Hepatocyte (in vitro differentiated cells): ENCODE data around the gene CTNNA1. TPM values are rescaled to one million over a fixed set of nuclear protein-coding genes. Genes with fewer than 3 reads are reported as not detected.

ENCODE experiments used
- DNase-seq: peaks from one replicate; pipeline ENCODE4 v3.0.0-alpha.2; 2016; ENCODE audit warnings: low spot score
- H2AFZ ChIP-seq: fragments of 200-600 bp; sonication (generic); 2 replicates; pipeline ENCODE4 v1.6.0; 2016; ENCODE audit warnings: antibody characterized with exemption, mild to moderate bottlenecking
- H3K27ac ChIP-seq: fragments of 200-600 bp; sonication (generic); 2 replicates; pipeline ENCODE4 v1.5.1; 2016; ENCODE audit warnings: mild to moderate bottlenecking
- H3K27me3 ChIP-seq: fragments of 200-600 bp; sonication (generic); 2 replicates; pipeline ENCODE4 v1.6.1; 2016
- H3K36me3 ChIP-seq: fragments of 200-600 bp; sonication (generic); replicated peaks from 2 replicates; pipeline ENCODE4 v1.5.1; 2016; ENCODE audit warnings: low read depth; ENCODE audit not compliant: insufficient read depth
- H3K4me1 ChIP-seq: fragments of 200-600 bp; sonication (generic); 2 replicates; pipeline ENCODE4 v1.5.1; 2016; ENCODE audit warnings: mild to moderate bottlenecking, moderate library complexity; ENCODE audit not compliant: insufficient read depth
- H3K4me2 ChIP-seq: fragments of 200-600 bp; sonication (generic); 2 replicates; pipeline ENCODE4 v1.6.0; 2016
- H3K4me3 ChIP-seq: fragments of 200-600 bp; sonication (generic); 2 replicates; pipeline ENCODE4 v1.5.1; 2016; ENCODE audit warnings: mild to moderate bottlenecking
- H3K79me2 ChIP-seq: fragments of 200-600 bp; sonication (generic); 2 replicates; pipeline ENCODE4 v1.6.0; 2017; ENCODE audit warnings: mild to moderate bottlenecking
- H3K9me2 ChIP-seq: fragments of 200-600 bp; sonication (generic); replicated peaks from 2 replicates; pipeline ENCODE4 v1.6.0; 2017; ENCODE audit warnings: mild to moderate bottlenecking; ENCODE audit not compliant: insufficient read depth
- H3K9me3 ChIP-seq: fragments of 200-600 bp; sonication (generic); 2 replicates; pipeline ENCODE4 v1.5.1; 2016; ENCODE audit warnings: low read depth, mild to moderate bottlenecking
- H4K20me1 ChIP-seq: fragments of 200-600 bp; sonication (generic); 2 replicates; pipeline ENCODE4 v1.6.0; 2016; ENCODE audit warnings: mild to moderate bottlenecking; ENCODE audit not compliant: insufficient read depth, poor library complexity, severe bottlenecking
- EZH2 ChIP-seq: fragments of 200-600 bp; sonication (generic); IDR thresholded peaks from 2 replicates; pipeline ENCODE4 v1.6.1; 2016; ENCODE audit warnings: antibody characterized with exemption, mild to moderate bottlenecking, borderline replicate concordance
- EZH2phosphoT487 ChIP-seq: fragments of 200-600 bp; sonication (generic); IDR thresholded peaks from one replicate; pipeline ENCODE4 v1.6.1; 2018; ENCODE audit warnings: antibody characterized with exemption, mild to moderate bottlenecking, low read depth, moderate library complexity; ENCODE audit not compliant: unreplicated experiment, severe bottlenecking
- WGBS: methylation state at CpG from one replicate; pipeline ENCODE4 v1.1.6; 2016; ENCODE audit warnings: low lambda C conversion rate; ENCODE audit errors: missing lambda C conversion rate; 5-methylcytosine and 5-hydroxymethylcytosine counted together
- polyA plus RNA-seq: library from polyadenylated mRNA; unstranded; fragments of >200 nt; fragmentation: Nextera tagmentation; extraction: Ambion mirVana; gene quantifications from 2 replicates; pipeline ENCODE4 v1.2.1, GENCODE V29; 2016
- total RNA-seq: library from RNA; depleted of rRNA; stranded (reverse); fragments of >200 nt; gene quantifications from 2 replicates; pipeline ENCODE4 v1.2.3, GENCODE V29; 2014
- TF ChIP-seq, protein P1 (sequence below): fragments of 200-600 bp; sonication (generic); IDR thresholded peaks from 2 replicates; pipeline ENCODE4 v1.5.1; 2016; ENCODE audit warnings: antibody characterized with exemption, mild to moderate bottlenecking; ENCODE audit not compliant: poor library complexity

CTNNA1 gene
- total and polyA plus RNA-seq, 2 experiments from 2014 or later, result 152 to 349 TPM

DNA sequence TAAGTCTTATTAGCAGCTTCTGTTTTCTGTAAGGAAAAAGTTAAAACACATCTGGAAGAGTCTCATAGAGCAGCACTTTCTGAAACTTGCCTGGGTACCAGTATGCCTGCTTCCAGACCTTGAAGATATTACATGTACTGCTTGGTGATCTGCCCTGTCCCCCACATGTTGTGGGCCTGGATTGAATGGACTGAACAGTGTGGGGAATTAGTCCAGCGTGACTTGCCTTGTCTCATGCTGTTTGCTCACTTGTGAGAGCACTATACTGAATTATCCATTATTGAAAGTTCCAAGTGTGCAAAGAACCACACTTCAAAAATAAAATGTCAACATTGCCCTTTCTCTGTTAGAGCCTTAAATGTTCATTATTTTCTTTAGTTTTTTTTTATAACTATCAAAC lies 8.9 kb downstream of the CTNNA1 start:
- no peak overlapping the region for H3K27ac ChIP-seq
- H2AFZ ChIP-seq, result no peak overlapping the region
- DNase-seq, result no peak
- no peaks in the 10 kb centered on the region for H3K36me3 ChIP-seq
- H3K79me2 ChIP-seq, result peaks cover 100% of the 10 kb centered on the region
- WGBS, result 96% methylated on average over 1 of the region's 1 CpG
- no peaks in the 10 kb centered on the region for H3K27me3 ChIP-seq
- no peak overlapping the region for H3K4me2 ChIP-seq
- H4K20me1 ChIP-seq, result peaks cover 90% of the 10 kb centered on the region
- H3K9me3 ChIP-seq, result peaks cover 9% of the 10 kb centered on the region
- H3K9me2 ChIP-seq, result no peaks in the 10 kb centered on the region
- peaks cover 3% of the 10 kb centered on the region for H3K4me1 ChIP-seq
- TF ChIP-seq, protein P1, sequence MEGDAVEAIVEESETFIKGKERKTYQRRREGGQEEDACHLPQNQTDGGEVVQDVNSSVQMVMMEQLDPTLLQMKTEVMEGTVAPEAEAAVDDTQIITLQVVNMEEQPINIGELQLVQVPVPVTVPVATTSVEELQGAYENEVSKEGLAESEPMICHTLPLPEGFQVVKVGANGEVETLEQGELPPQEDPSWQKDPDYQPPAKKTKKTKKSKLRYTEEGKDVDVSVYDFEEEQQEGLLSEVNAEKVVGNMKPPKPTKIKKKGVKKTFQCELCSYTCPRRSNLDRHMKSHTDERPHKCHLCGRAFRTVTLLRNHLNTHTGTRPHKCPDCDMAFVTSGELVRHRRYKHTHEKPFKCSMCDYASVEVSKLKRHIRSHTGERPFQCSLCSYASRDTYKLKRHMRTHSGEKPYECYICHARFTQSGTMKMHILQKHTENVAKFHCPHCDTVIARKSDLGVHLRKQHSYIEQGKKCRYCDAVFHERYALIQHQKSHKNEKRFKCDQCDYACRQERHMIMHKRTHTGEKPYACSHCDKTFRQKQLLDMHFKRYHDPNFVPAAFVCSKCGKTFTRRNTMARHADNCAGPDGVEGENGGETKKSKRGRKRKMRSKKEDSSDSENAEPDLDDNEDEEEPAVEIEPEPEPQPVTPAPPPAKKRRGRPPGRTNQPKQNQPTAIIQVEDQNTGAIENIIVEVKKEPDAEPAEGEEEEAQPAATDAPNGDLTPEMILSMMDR, result no peak
- TF ChIP-seq EZH2 (no peak), EZH2phosphoT487 (no peak)
- no peak overlapping the region for H3K4me3 ChIP-seq

DNA sequence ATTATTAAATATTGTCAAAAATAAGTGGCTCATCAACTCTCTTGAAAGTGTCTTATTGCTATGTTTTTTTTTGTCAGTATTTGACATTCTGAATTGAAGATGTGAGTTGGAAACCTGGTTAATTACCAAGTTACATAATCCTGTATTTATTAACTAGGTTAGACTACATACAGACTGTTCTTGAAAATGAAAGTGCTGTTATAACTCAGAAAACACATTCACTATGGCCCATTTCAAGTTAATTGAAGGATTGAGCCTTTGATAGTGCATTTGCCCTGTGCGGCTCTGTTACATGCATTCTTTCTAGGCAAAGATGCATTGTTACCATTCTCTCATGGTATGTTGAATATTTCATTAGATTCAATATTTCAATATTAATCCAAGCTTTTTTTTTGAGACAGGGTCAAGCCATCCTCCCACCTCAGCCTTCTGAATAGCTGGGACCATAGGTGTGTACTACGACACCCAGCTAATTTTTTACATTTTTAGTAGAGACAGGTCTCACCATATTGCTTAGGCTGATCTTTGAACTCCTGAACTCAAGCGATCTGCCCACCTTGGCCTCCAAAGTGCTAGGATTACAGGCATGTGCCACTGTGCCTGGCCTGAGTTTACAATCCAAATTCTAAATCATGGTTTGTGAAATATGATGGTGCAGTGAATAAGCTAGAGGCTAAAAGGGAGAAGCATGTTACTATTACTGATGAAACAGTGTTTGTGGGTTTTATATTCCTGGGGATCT lies 10.0 kb downstream of the CTNNA1 start:
- peaks cover 100% of the 10 kb centered on the region for H3K79me2 ChIP-seq
- no peak overlapping the region for H3K4me2 ChIP-seq
- 95% methylated on average over 3 of the region's 3 CpGs for WGBS
- H3K9me3 ChIP-seq, result peaks cover 8% of the 10 kb centered on the region
- no peak overlapping the region for H2AFZ ChIP-seq
- DNase-seq, result no peak
- H3K27ac ChIP-seq, result no peak overlapping the region
- H3K4me1 ChIP-seq, result peaks cover 3% of the 10 kb centered on the region
- TF ChIP-seq, protein P1, result no peak
- TF ChIP-seq EZH2 (no peak), EZH2phosphoT487 (no peak)
- H3K9me2 ChIP-seq, result no peaks in the 10 kb centered on the region
- H3K36me3 ChIP-seq, result no peaks in the 10 kb centered on the region
- H4K20me1 ChIP-seq, result peaks cover 91% of the 10 kb centered on the region
- no peaks in the 10 kb centered on the region for H3K27me3 ChIP-seq
- no peak overlapping the region for H3K4me3 ChIP-seq

DNA sequence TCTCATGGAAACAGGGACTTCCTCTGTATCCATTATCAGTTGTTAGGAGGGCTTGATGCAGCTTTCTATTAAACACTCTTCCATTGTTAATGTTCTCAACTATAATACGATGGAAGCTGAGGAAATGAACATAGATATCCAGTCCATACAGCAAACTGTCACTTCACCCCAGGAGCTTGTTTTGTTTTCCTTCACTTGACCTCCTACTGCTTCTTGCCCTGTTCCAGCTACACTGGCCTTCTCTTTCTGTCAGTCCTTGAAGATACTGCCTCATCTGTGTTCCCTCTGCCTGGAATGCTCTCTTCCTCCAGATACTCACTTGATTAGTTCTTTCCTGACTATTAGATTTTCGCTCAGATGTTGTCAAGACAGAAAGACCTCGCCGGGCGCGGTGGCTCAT lies 17.1 kb downstream of the CTNNA1 start:
- Histone ChIP-seq H3K9me2 (no peaks in the 10 kb centered on the region), H4K20me1 (peaks cover 100% of the 10 kb centered on the region), H3K27me3 (no peaks in the 10 kb centered on the region), H3K27ac (no peak overlapping the region), H3K4me1 (peaks cover 22% of the 10 kb centered on the region), H3K4me2 (no peak overlapping the region), H3K4me3 (no peak overlapping the region), H3K79me2 (peaks cover 100% of the 10 kb centered on the region), H3K9me3 (no peaks in the 10 kb centered on the region), H2AFZ (no peak overlapping the region), H3K36me3 (no peaks in the 10 kb centered on the region)
- no peak for TF ChIP-seq EZH2
- TF ChIP-seq, protein P1, result no peak
- no peak for TF ChIP-seq EZH2phosphoT487
- DNase-seq, result no peak
- 90% methylated on average over 6 of the region's 6 CpGs for WGBS
